Measurements from ENCODE around the gene FXYD5. TPM values are rescaled to one million over a fixed set of nuclear protein-coding genes. Genes with fewer than 3 reads are reported as not detected.

FXYD5 gene
- total RNA-seq, 1 experiment from 2014 or later: 385 TPM

DNA sequence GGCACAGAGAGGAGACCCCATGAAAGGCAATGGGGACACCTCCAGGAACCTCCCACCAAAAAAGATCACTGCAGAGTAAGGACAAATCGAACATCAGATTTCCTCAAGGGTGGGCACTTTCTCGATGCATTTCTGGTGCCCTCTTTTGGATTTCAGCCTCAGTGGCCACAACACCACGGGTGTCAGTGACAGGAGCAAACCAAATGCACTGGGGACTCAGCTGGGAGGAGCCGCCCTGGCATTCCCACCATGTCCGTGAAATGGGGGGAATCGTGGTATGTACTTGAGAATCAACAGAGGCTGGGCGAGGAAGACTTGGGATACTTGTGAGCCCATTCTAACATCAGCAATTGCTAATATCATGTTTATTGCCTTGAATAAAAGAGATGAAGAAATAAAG, 57.7 kb downstream of the FXYD5 start:
- no peak for DNase-seq (ENCODE audit: low read depth)

DNA sequence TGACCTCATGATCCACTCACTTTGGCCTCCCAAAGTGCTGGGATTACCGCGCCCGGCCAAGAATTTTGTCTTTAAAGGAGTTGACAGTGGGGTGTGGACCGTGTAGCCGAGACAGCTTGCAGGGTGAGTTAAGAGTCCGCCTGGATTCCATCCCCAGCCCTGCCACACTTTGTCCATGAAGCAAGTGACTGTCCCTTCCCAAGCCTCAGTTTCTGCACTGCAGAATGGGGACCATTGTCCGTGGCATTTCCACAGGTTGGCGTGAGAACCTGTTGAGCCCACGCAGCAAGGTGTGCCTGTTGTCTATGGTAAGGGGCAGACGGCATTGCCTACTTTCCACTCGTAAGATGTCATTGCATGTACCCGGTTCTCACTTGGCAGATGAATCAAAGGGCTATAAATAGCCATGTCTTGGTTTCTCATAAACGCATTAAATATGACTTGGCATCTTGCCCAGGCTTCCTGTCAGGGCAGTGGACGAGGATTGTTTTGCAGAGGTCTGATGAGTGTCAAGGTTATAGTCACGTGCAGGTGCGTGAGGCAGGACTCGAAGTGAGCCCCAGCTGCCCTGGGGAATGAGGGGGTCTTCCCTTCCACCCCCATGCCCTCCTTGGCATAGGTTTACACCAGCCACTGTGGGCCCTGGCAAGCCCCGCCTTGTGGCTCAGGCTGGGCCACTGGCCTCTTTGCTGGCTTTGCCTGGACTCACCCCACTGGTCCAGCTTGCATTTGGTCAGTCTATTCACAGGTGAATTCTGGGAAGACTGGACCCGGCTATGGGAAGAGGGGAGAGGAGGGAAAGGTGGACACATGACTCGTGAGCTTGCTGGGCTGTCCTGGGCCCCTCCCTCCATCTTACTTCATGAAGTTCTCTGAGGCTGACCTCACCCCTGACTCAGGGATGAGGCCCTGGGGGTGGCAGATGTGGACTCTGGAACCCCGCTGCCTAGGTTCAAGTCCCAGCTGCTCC, 59.4 kb downstream of the FXYD5 start:
- peak; percentile 84 for DNase-seq (ENCODE audit: low read depth)

- no peak for DNase-seq (ENCODE audit: low read depth)
Measured at GRCh38 chr19:35214766-35215422, 60.4 kb downstream of the FXYD5 start.

DNA sequence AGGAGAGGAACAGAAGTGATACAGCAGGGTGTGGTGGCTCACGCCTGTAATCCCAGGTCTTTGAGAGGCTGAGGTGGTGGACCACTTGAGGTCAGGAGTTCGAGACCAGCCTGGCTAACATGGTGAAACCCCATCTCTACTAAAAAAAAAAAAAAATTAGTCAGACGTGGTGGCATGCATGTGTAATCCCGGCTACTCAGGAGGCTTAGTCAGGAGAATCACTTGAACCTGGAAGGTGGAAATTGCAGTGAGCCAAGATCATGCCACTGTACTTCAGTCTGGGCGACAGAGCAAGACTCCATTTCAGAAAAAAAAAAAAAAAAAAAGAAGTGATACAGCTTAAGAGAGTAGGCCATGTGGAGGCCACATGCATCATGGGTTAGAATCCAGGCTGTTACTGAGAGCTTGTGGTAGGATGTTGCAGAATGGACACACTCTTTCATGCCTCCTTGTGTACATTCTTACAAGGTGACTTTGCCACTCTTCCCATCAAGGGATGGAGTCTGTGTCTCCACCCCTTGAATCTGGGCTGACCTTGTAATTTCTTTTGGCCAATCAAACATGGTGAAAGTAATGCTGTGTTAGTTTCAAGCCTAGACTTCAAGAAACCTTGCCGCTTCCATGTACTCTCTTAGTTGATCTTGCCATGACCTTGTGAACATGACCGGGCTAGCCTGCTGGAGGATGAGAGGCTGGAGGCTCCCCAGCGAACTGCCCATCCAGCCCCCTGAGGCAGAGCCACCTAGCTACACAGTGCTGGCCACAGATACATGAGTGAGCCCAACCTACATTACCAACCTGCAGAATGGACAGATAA, 61.7 kb downstream of the FXYD5 start:
- DNase-seq (ENCODE audit: low read depth): peak; percentile 18

- no peak for DNase-seq (ENCODE audit: low read depth)
Measured at GRCh38 chr19:35216833-35217648, 62.5 kb downstream of the FXYD5 start.

DNA sequence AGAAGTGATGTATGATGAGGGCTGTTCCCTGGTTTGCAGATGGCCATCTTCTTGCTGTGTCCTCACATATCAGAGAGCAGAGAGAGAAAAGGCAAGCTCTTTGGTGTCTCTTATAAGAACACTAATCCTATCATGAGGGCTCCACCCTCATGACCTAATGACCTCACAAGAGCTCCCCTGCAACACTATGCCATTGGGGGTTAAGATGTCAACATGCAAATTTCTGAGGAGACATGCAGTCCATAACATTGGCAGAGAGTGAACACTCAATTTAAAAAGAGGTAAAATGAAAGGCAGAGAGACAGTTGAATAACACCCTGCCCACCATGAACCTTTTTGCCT, 63.1 kb downstream of the FXYD5 start:
- DNase-seq (ENCODE audit: low read depth): no peak

DNA sequence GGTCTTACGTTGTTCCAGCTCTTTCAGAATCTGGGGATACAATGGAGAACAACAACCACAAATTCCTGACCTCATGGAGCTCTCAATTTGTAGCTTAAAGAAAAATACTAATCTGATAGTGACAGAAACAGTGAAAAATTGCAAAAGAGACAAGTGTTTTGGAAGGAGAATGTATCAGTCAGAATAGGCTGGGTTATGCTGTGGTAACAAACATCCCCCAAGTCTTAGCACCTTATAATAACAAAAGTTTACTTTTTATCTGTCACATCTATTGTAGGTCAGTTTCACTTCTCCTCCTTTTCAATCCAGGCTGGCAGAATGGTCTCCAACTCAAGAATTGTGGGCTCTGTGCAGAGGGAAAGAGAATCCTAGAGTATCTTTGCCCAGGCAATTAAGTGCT, 64.5 kb downstream of the FXYD5 start:
- DNase-seq (ENCODE audit: low read depth): no peak

Small RNA genes within 50 kb of the gene (small RNA-seq; reads per million reads assigned to genes)
- not detected for gene AC020907.2

Other genes with a start within 250 kb of the FXYD5 start
- 3.1 and 3.2 TPM in 2 replicates for gene ZNF30, start 227.8 kb upstream of the FXYD5 start, total RNA-seq (2014; rRNA removed; shearing (Covaris generic))
- gene ZNF792, start 190.5 kb upstream of the FXYD5 start, total RNA-seq (2014; rRNA removed; shearing (Covaris generic)): 1.2 and 1.8 TPM in 2 replicates
- 35.1 and 63.9 TPM in 2 replicates for gene GRAMD1A, start 154.4 kb upstream of the FXYD5 start, total RNA-seq (2014; rRNA removed; shearing (Covaris generic))
- gene SCN1B, start 124.3 kb upstream of the FXYD5 start, total RNA-seq (2014; rRNA removed; shearing (Covaris generic)): 9.3 and 13.5 TPM in 2 replicates
- gene HPN, start 113.0 kb upstream of the FXYD5 start, total RNA-seq (2014; rRNA removed; shearing (Covaris generic)): not detected in 2 replicates
- gene FXYD3, start 38.9 kb upstream of the FXYD5 start, total RNA-seq (2014; rRNA removed; shearing (Covaris generic)): not detected in 2 replicates
- not detected in 2 replicates for gene LGI4, start 19.7 kb upstream of the FXYD5 start, total RNA-seq (2014; rRNA removed; shearing (Covaris generic))
- not detected in 2 replicates for gene FXYD1, start 15.9 kb upstream of the FXYD5 start, total RNA-seq (2014; rRNA removed; shearing (Covaris generic))
- 0.66 and 1.7 TPM in 2 replicates for gene FXYD7, start 11.5 kb upstream of the FXYD5 start, total RNA-seq (2014; rRNA removed; shearing (Covaris generic))
- not detected in 2 replicates for gene FAM187B, start 74.0 kb downstream of the FXYD5 start, total RNA-seq (2014; rRNA removed; shearing (Covaris generic))
- 0.23 and 1.3 TPM in 2 replicates for gene LSR, start 94.3 kb downstream of the FXYD5 start, total RNA-seq (2014; rRNA removed; shearing (Covaris generic))
- 106 and 129 TPM in 2 replicates for gene USF2, start 114.2 kb downstream of the FXYD5 start, total RNA-seq (2014; rRNA removed; shearing (Covaris generic))
- not detected in 2 replicates for gene HAMP, start 127.8 kb downstream of the FXYD5 start, total RNA-seq (2014; rRNA removed; shearing (Covaris generic))
- not detected in 2 replicates for gene MAG, start 137.4 kb downstream of the FXYD5 start, total RNA-seq (2014; rRNA removed; shearing (Covaris generic))
- 23.2 and 27.6 TPM in 2 replicates for gene CD22, start 174.5 kb downstream of the FXYD5 start, total RNA-seq (2014; rRNA removed; shearing (Covaris generic))
- 0.06 TPM in 1 of 2 replicates, not detected in the other for gene FFAR1, start 193.2 kb downstream of the FXYD5 start, total RNA-seq (2014; rRNA removed; shearing (Covaris generic))
- 0.11 TPM in 1 of 2 replicates, not detected in the other for gene FFAR3, start 203.7 kb downstream of the FXYD5 start, total RNA-seq (2014; rRNA removed; shearing (Covaris generic))
- not detected in 2 replicates for gene GPR42, start 216.3 kb downstream of the FXYD5 start, total RNA-seq (2014; rRNA removed; shearing (Covaris generic))

Data from HT1080 (cell line).